ENCODE measurements around the gene NUP93. TPM values are rescaled to one million over a fixed set of nuclear protein-coding genes. Genes with fewer than 3 reads are reported as not detected.

Gene NUP93
- total and polyA plus RNA-seq, 9 of the 15 experiments (the other 6 are each of a cell fraction or from before 2014, with no cell fraction given): 92.0 to 162 (median 121) TPM

DNA sequence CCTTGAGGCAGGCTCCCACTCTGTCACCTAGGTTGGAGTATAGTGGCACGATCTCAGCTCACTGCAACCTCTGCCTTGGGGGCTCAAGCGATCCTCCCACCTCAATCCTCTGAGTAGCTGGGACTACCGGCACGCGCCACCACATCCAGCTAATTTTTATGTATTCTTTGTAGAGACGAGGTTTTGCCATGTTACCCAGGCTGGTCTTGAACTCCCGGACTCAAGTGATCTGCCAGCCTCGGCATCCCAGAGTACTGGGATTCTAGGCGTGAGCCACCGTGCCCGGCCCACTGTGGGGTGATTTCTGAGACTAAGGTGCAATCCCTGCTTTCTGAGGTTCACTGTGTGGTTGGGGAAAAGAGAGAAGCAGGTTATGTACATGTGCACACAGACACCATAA lies 123.0 kb downstream of the NUP93 start:
- FAIRE-seq (no peak), DNase-seq (ENCODE audit: extremely low read depth in 1 of 4, low spot score in 3 of 4) (no peak), ATAC-seq (no peak)
- Histone ChIP-seq H3K4me1 (replicated peaks in 1 of 2; ENCODE audit: control insufficient read depth in 2 of 2, insufficient read depth in 2 of 2, low read length in 2 of 2) (no peaks in the 10 kb centered on the region; a peak in 1 of 5 replicates), H3K36me3 (ENCODE audit: control insufficient read depth, insufficient read depth, low read length) (no peaks in the 10 kb centered on the region), H3K9me3 (replicated peaks; ENCODE audit: control insufficient read depth, insufficient read depth, low read depth, low read length) (no peaks in the 10 kb centered on the region), H3K9ac (ENCODE audit: insufficient read depth in 1 of 2, low read depth in 2 of 2, low read length in 2 of 2) (no peak overlapping the region), H3K4me2 (ENCODE audit: insufficient read depth, low read length) (no peak overlapping the region), H3K27ac (ENCODE audit: extremely low read depth, low read depth, low read length) (no peak overlapping the region), H3K79me2 (ENCODE audit: control insufficient read depth, insufficient read depth, low read length) (no peaks in the 10 kb centered on the region), H3K27me3 (ENCODE audit: control insufficient read depth in 2 of 2, insufficient read depth in 2 of 2, low read length in 2 of 2) (peaks cover 0 to 7% of the 10 kb centered on the region in 2 experiments; a peak in 1 of 5 replicates), H3K4me3 (no peak overlapping the region), H2AFZ (ENCODE audit: low read depth, low read length) (no peak overlapping the region), H3K9me1 (ENCODE audit: control insufficient read depth, insufficient read depth, low read length) (no peaks in the 10 kb centered on the region), H4K20me1 (replicated peaks; ENCODE audit: control insufficient read depth, insufficient read depth, low read length) (no peaks in the 10 kb centered on the region)
- POLR2A ChIA-PET: interaction anchor here (0.6 to 1.0 kb wide), 3 partner anchors 11 to 240 kb away, joined by 3 read pairs; no protein-coding TSS in a partner anchor
- intact Hi-C loops (cut with micrococcal nuclease): no loop called here
- in situ Hi-C loops (cut with MboI): no loop called here
- no peak for TF ChIP-seq PRMT5 (CRISPR knock-in tag; IDR thresholded peaks at IDR 0.05)
- TF ChIP-seq SRSF7 (optimal IDR thresholded peaks at IDR 0.05; ENCODE audit: low read depth, low read length): no peak
- TF ChIP-seq, protein P1, sequence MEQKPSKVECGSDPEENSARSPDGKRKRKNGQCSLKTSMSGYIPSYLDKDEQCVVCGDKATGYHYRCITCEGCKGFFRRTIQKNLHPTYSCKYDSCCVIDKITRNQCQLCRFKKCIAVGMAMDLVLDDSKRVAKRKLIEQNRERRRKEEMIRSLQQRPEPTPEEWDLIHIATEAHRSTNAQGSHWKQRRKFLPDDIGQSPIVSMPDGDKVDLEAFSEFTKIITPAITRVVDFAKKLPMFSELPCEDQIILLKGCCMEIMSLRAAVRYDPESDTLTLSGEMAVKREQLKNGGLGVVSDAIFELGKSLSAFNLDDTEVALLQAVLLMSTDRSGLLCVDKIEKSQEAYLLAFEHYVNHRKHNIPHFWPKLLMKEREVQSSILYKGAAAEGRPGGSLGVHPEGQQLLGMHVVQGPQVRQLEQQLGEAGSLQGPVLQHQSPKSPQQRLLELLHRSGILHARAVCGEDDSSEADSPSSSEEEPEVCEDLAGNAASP (IDR thresholded peaks at IDR 0.05): no peak
- no peak for TF ChIP-seq TBL1XR1 (IDR thresholded peaks at IDR 0.05; ENCODE audit: low read length in 2 of 2)
- TF ChIP-seq ZNF766 (CRISPR knock-in tag; conservative IDR thresholded peaks at IDR 0.05): no peak
- TF ChIP-seq TCF7 (IDR thresholded peaks at IDR 0.05; ENCODE audit: borderline replicate concordance): no peak
- TF ChIP-seq, protein P2, sequence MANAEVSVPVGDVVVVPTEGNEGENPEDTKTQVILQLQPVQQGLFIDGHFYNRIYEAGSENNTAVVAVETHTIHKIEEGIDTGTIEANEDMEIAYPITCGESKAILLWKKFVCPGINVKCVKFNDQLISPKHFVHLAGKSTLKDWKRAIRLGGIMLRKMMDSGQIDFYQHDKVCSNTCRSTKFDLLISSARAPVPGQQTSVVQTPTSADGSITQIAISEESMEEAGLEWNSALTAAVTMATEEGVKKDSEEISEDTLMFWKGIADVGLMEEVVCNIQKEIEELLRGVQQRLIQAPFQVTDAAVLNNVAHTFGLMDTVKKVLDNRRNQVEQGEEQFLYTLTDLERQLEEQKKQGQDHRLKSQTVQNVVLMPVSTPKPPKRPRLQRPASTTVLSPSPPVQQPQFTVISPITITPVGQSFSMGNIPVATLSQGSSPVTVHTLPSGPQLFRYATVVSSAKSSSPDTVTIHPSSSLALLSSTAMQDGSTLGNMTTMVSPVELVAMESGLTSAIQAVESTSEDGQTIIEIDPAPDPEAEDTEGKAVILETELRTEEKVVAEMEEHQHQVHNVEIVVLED (CRISPR knock-in tag; IDR thresholded peaks at IDR 0.05): no peak
- WGBS (ENCODE audit: insufficient coverage, low coverage, missing lambda C conversion rate): 31% methylated on average over 9 of the region's 11 CpGs
- CTCF ChIA-PET (ENCODE audit: low intra/inter-chr PET ratio): interaction anchor here (0.6 kb wide), 1 partner anchor 13 kb away, joined by 4 read pairs; no protein-coding TSS in a partner anchor
- no TSS peak for BruUV-seq (replicated peaks)

All from K562 (cell line).